Anterior cingulate cortex (tissue), 58 donors: ENCODE measurements around the gene PLXNA2.

ENCODE experiments used
- DNase-seq, 58 donors: peaks; one replicate each; lab custom pipeline; 2025; lab: John Stamatoyannopoulos, UW

Gene PLXNA2

GRCh38 chr1:208107425-208108212 lies 136.6 kb downstream of the PLXNA2 start:
- DNase-seq, result no peak

- peak in 3 of 58 donors; percentile 21 to 44 (median 43) for DNase-seq
Measured at GRCh38 chr1:208106218-208106617, 138.0 kb downstream of the PLXNA2 start.

GRCh38 chr1:208105756-208106155 lies 138.4 kb downstream of the PLXNA2 start:
- peak in 50 of 58 donors; percentile 20 to 91 (median 68) for DNase-seq

GRCh38 chr1:208103597-208104513 lies 140.3 kb downstream of the PLXNA2 start:
- no peak for DNase-seq

- peak in 36 of 58 donors; percentile 11 to 77 (median 32) for DNase-seq
Measured at GRCh38 chr1:208101661-208102431, 142.3 kb downstream of the PLXNA2 start.

DNA sequence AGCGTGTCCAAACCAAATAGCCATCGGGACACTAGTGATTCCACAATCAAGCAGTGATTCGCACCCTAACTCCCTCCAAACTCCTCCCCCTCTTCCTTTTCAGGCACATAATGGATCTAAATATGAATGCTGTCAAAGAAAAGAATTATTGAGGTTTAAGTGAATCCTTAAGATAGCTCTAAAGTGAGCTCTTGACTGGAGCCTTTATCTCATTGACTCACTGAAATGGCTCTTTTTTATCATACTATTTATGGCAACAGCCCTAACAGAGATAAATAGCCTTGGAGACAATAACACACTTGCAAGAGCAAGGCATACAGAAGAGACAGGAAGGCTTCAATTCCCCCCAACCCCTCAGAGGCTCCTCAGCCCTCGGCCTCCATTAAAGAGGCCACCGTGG lies 143.3 kb downstream of the PLXNA2 start:
- no peak for DNase-seq

- no peak for DNase-seq
Measured at GRCh38 chr1:208100106-208100505, 144.1 kb downstream of the PLXNA2 start.

DNA sequence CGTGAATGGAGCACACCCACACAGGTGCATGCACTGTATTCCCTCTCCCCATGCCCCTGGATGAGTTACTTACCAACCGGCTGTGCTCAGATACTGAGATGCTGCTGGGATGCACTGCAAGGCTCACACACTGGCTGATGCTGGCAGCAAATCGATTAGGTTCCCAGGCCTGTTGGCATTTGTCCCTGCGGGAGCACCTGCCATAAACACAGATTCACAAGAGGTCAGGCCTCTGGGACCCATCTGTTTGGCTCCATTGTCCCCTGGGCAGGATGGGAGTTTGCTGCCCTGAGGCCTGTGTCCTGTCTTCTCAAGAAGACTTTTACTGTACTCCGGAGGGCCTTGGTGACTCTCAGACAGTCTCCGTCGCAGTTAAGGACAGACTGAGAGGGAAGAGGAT lies 145.4 kb downstream of the PLXNA2 start:
- DNase-seq, result no peak

DNA sequence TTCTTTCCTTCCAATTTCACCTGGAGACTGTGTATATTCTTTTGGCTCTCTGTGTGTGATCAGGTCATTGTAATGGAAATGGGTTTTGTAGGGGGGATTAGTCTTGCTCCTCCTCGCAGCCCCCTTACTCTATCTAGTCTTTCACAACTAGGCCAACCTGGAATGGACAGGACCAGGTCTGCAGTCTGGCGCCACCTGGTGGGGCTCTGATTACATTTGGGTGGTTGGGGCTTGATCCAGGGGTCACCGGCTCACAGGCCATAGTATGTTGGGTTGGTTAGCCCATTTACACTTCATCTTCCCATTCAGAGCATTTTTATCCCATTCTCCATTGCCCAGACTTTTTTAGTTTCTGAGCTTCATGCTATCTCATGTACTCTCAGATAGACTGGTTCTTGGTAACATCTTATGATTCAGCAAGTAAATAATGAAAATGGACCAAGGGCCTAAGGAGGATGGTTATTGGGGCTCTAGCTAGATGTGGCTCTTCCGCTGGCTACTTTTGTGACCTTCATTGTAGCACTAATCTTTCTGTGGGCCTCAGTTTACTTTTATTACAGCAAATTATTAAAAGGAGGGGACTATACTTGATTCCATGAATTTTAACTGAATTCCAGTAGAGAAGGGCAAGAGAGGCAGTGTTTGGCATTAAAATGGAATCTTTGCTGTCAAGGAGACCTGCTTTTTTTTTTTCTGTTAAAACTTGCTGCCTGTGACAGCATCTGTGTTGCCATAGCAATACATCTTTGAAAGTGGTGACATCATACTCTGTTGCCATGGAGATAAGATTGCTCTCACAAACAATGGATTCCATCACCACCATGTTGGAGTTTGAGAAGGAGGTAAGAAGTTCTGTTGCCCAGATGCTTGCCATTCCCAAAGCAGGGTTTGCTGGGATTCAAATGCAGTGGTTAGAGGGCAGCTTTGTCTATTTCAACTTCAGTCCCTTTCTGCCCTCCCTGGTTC lies 150.1 kb downstream of the PLXNA2 start:
- peak in 29 of 58 donors; percentile 3 to 70 (median 18) for DNase-seq

- no peak for DNase-seq
Measured at GRCh38 chr1:208093046-208093445, 151.1 kb downstream of the PLXNA2 start.

DNA sequence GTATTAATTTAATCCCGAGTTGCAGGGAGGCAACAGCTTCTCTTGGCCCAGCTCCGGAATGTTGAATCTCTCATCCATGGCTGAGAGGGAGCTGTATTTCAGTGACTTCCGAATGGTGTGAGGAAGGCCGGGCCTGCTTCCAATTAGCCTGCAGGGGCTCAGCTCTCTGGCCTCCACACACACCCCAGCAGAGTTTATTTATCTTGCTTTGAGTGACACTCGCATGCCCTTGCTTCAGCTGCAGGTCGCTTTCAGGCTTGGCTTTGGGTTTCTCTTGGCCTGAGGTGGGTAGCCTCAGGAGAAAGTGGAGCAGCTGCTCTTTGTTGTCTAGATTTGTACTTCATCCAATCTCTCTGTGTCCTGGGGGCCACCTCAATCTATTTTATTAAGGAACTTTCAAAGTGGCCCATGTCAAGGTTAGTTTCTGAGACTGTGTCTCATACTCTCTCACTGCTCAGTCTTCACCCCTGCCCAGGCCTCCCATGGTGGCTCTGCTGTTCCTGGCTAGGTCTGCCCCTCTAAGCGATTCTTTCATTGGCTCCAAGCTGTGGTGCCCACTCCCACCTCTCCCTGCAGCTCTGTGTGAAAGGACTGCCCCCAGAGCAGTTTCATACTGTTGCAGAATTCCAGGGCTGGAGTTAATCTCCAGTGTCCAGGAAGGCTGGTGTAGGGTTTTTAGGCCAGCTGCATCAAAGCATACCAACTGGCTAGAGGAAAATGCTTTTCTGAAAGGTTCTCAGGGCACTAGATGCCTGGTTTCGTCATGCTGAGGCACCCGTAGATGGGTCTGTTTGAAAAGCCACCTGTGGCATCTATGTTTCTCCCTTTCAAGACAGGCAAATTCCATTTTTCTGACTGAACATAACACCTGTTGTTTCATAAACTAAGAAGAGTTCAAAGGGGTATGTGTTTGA lies 153.5 kb downstream of the PLXNA2 start:
- peak in 7 of 58 donors; percentile 13 to 28 (median 25) for DNase-seq

DNA sequence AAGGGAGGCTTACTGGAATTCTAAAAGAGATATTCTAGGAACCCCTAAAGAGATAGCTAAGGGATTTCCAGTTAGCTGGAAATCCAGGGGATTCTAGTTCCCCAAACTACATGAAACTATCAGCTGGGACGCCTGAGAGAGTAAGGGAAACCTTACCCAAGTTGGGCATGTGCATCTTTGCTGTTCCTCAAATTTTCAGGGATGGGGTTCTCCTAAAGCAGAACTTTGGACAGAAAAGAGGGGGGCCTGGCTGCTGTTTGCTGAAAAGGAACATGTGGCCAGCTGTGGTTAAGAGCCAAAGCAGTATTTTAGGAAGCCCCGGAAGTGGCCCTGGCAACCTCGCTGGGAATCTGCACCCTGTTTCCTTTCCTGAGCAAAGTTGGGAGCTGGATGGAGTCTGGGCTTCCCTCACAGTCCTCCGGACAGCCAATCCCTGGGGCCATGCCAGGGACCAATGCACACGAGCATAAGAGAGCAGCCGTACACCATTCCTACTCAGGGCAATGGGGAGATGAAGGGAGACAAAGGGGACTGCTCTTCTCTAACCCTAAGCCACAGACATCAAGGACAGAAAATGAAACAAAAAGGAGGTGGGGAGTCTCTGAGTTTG lies 154.3 kb downstream of the PLXNA2 start:
- DNase-seq, result no peak

- DNase-seq, result no peak
Measured at GRCh38 chr1:208089149-208089548, 155.0 kb downstream of the PLXNA2 start.

- DNase-seq, result no peak
Measured at GRCh38 chr1:208088319-208088718, 155.9 kb downstream of the PLXNA2 start.

DNA sequence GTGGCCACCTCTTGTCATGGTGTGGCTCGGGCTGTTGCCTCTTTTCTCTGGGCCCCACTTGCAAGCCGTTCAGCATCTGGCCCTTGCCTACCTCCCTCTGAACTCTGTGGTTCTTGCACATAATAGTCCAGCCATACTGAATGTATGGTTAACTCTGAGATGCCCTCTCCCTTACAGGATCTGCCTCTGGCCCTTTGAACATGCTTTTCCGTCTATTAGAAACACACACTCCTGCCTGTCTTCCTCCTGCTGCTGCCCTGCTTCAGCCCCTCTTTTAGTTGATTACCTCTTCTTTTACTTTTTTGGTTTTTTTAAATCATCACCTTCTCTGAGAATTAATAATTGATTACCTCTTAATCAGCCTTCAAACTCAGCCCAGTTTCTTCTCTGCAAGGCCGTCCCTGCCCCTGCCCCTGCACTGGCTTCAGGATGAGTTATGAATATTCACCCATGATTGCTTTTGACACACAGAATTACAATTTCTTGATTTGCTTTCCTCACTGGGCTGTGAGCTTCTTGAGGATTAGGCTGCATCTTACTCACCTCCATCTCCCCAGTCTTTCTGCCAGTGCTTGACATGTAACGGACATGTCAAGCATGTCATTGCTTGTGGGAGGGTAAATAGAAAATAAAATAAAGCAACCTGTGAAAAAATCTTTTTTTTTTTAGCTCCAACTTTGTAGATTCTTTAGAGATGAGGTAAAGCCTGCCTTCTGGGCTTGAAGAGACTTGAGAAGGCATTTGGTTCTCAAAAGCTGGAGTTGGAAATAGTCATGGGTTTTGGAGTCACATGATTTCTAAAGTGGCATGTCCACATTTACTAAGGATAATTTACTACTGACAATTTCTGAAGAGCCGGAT lies 158.3 kb downstream of the PLXNA2 start:
- no peak for DNase-seq

DNA sequence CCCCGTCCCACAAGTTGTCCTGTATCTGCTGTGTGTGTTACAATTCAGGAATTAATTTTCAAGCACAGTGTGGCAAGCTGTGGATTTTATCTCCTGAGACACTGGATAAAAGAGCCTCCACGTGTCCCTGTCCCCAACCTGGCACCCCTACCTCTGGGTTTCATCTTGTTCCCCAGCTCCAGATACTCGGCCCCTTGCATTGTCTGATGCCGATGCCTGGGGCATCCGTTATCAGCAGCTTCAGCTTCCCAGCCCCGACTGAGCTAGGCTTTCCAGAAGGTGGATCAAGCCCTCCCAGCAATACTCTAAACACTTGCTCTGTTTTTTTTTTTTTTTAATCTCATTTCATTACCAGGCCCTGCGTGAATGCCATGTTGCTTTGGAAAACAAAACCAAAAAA lies 159.4 kb downstream of the PLXNA2 start:
- DNase-seq, result no peak

DNA sequence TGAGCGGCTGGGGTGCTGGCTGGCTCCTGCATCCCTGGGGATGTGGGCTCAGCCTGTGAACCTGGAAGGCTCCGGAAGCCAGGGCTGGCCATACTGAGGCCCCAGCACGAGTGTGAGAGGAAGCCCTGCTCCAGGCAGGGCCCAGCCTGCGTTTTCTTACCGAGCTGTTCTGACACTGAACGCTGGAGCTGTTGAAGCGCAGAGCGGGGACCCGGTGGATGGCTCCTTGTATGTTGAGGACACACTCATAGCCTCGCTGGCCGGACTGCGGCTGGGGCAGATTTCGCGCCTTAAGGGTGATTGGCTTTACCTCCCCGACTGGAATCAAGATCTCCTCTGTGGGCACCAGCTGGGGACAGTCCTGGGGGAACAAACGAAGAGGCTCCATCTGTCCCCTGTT lies 160.0 kb downstream of the PLXNA2 start:
- no peak for DNase-seq
